Measurements from ENCODE around the gene PPP4C.
"Not testable (repeated sequence)": the region's sequence is repeated elsewhere in the genome, so short reads cannot be mapped to it uniquely, and the experiment has no call there.

PPP4C gene

GRCh38 chr16:30108059-30108850, 32.5 kb downstream of the PPP4C start:
- H3K4me1 ChIP-seq (ENCODE audit: insufficient read depth, low read length) = no peaks in the 10 kb centered on the region
- peaks cover 3% of the 10 kb centered on the region; the same call in 1 of the 2 replicates for H3K36me3 ChIP-seq (ENCODE audit: insufficient read depth, low read length)
- WGBS = 95% methylated on average over 14 of the region's 15 CpGs
- H3K4me3 ChIP-seq (ENCODE audit: low read length) = no peak overlapping the region
- no peak overlapping the region for H3K9ac ChIP-seq (ENCODE audit: low read depth, low read length)
- no peak overlapping the region for H3K27ac ChIP-seq (ENCODE audit: low read depth, low read length)
- H3K9me3 ChIP-seq (ENCODE audit: insufficient read depth, low read depth, low read length) = no peaks in the 10 kb centered on the region
- H3K27me3 ChIP-seq (ENCODE audit: insufficient read depth, low read length) = no peaks in the 10 kb centered on the region

- H3K27ac ChIP-seq (ENCODE audit: low read depth, low read length) = no peak overlapping the region
- H3K9me3 ChIP-seq (ENCODE audit: insufficient read depth, low read depth, low read length) = no peaks in the 10 kb centered on the region
- no peak overlapping the region for H3K4me3 ChIP-seq (ENCODE audit: low read length)
- H3K27me3 ChIP-seq (ENCODE audit: insufficient read depth, low read length) = no peaks in the 10 kb centered on the region
- H3K36me3 ChIP-seq (ENCODE audit: insufficient read depth, low read length) = peaks cover 3% of the 10 kb centered on the region; the same call in 1 of the 2 replicates
- no peak overlapping the region for H3K9ac ChIP-seq (ENCODE audit: low read depth, low read length)
- 76% methylated on average over 6 of the region's 7 CpGs for WGBS
- no peaks in the 10 kb centered on the region for H3K4me1 ChIP-seq (ENCODE audit: insufficient read depth, low read length)
Observed at GRCh38 chr16:30110661-30111060, 34.9 kb downstream of the PPP4C start.

GRCh38 chr16:30112197-30113030, 36.6 kb downstream of the PPP4C start:
- Histone ChIP-seq H3K9ac (ENCODE audit: low read depth, low read length) (no peak overlapping the region), H3K4me3 (ENCODE audit: low read length) (no peak overlapping the region)

GRCh38 chr16:30113031-30113710, 37.4 kb downstream of the PPP4C start, which contains the start of gene GDPD3:
Gene GDPD3 (minus strand): TSS chr16:30113537. CDS start chr16:30113478, 59 bp downstream.
- no peaks in the 10 kb centered on the region for H3K9me3 ChIP-seq (ENCODE audit: insufficient read depth, low read depth, low read length)
- no peaks in the 10 kb centered on the region for H3K27me3 ChIP-seq (ENCODE audit: insufficient read depth, low read length)
- H3K4me3 ChIP-seq (ENCODE audit: low read length) = no peak within 1 kb of the TSS
- peaks cover 20% of the 10 kb centered on the region for H3K36me3 ChIP-seq (ENCODE audit: insufficient read depth, low read length)
- no peak within 1 kb of the TSS for H3K27ac ChIP-seq (ENCODE audit: low read depth, low read length)
- WGBS = 88% methylated on average over 20 of the region's 20 CpGs
- H3K4me1 ChIP-seq (ENCODE audit: insufficient read depth, low read length) = no peaks in the 10 kb centered on the region
- no peak within 1 kb of the TSS for H3K9ac ChIP-seq (ENCODE audit: low read depth, low read length)

More at GRCh38 chr16:30112197-30113030, 36.6 kb downstream of the PPP4C start:
- Histone ChIP-seq H3K27me3 (ENCODE audit: insufficient read depth, low read length) (no peaks in the 10 kb centered on the region), H3K9me3 (ENCODE audit: insufficient read depth, low read depth, low read length) (no peaks in the 10 kb centered on the region), H3K4me1 (ENCODE audit: insufficient read depth, low read length) (no peaks in the 10 kb centered on the region), H3K36me3 (ENCODE audit: insufficient read depth, low read length) (peaks cover 12% of the 10 kb centered on the region), H3K27ac (ENCODE audit: low read depth, low read length) (no peak overlapping the region)
- whole genome bisulfite sequencing = 65% methylated on average over 29 of the region's 29 CpGs

GRCh38 chr16:30113711-30114333, 38.0 kb downstream of the PPP4C start:
- Histone ChIP-seq H3K27ac (ENCODE audit: low read depth, low read length) (no peak overlapping the region), H3K4me1 (ENCODE audit: insufficient read depth, low read length) (no peaks in the 10 kb centered on the region), H3K36me3 (ENCODE audit: insufficient read depth, low read length) (peaks cover 23% of the 10 kb centered on the region), H3K4me3 (ENCODE audit: low read length) (no peak overlapping the region), H3K9me3 (ENCODE audit: insufficient read depth, low read depth, low read length) (no peaks in the 10 kb centered on the region), H3K27me3 (ENCODE audit: insufficient read depth, low read length) (no peaks in the 10 kb centered on the region), H3K9ac (ENCODE audit: low read depth, low read length) (no peak overlapping the region)
- WGBS = 95% methylated on average over 19 of the region's 20 CpGs

GRCh38 chr16:30114411-30114810, 38.6 kb downstream of the PPP4C start:
- Histone ChIP-seq H3K27me3 (ENCODE audit: insufficient read depth, low read length) (no peaks in the 10 kb centered on the region), H3K9ac (ENCODE audit: low read depth, low read length) (no peak overlapping the region), H3K27ac (ENCODE audit: low read depth, low read length) (no peak overlapping the region), H3K36me3 (ENCODE audit: insufficient read depth, low read length) (peaks cover 27% of the 10 kb centered on the region), H3K9me3 (ENCODE audit: insufficient read depth, low read depth, low read length) (no peaks in the 10 kb centered on the region), H3K4me1 (ENCODE audit: insufficient read depth, low read length) (no peaks in the 10 kb centered on the region), H3K4me3 (ENCODE audit: low read length) (no peak overlapping the region)
- WGBS = 84% methylated on average over 9 of the region's 11 CpGs

GRCh38 chr16:30114833-30115232, 39.0 kb downstream of the PPP4C start:
- 95% methylated on average over 7 of the region's 7 CpGs for WGBS

GRCh38 chr16:30115238-30115637, 39.4 kb downstream of the PPP4C start:
- H3K4me3 ChIP-seq (ENCODE audit: low read length) = no peak overlapping the region
- H3K9me3 ChIP-seq (ENCODE audit: insufficient read depth, low read depth, low read length) = no peaks in the 10 kb centered on the region
- H3K27me3 ChIP-seq (ENCODE audit: insufficient read depth, low read length) = no peaks in the 10 kb centered on the region
- H3K27ac ChIP-seq (ENCODE audit: low read depth, low read length) = no peak overlapping the region
- H3K36me3 ChIP-seq (ENCODE audit: insufficient read depth, low read length) = peaks cover 30% of the 10 kb centered on the region
- H3K9ac ChIP-seq (ENCODE audit: low read depth, low read length) = no peak overlapping the region
- WGBS = 98% methylated on average over 7 of the region's 7 CpGs
- H3K4me1 ChIP-seq (ENCODE audit: insufficient read depth, low read length) = no peaks in the 10 kb centered on the region

More at GRCh38 chr16:30114833-30115232, 39.0 kb downstream of the PPP4C start:
- H3K27me3 ChIP-seq (ENCODE audit: insufficient read depth, low read length); H3K4me1 ChIP-seq (ENCODE audit: insufficient read depth, low read length); H3K27ac ChIP-seq (ENCODE audit: low read depth, low read length); H3K9me3 ChIP-seq (ENCODE audit: insufficient read depth, low read depth, low read length); H3K9ac ChIP-seq (ENCODE audit: low read depth, low read length); H3K4me3 ChIP-seq (ENCODE audit: low read length): not testable (repeated sequence)
- peaks cover 30% of the 10 kb centered on the region for H3K36me3 ChIP-seq (ENCODE audit: insufficient read depth, low read length)

- Histone ChIP-seq H3K36me3 (ENCODE audit: insufficient read depth, low read length) (peaks cover 30% of the 10 kb centered on the region), H3K4me3 (ENCODE audit: low read length) (no peak overlapping the region), H3K27me3 (ENCODE audit: insufficient read depth, low read length) (no peaks in the 10 kb centered on the region), H3K9ac (ENCODE audit: low read depth, low read length) (no peak overlapping the region), H3K9me3 (ENCODE audit: insufficient read depth, low read depth, low read length) (no peaks in the 10 kb centered on the region), H3K4me1 (ENCODE audit: insufficient read depth, low read length) (no peaks in the 10 kb centered on the region), H3K27ac (ENCODE audit: low read depth, low read length) (no peak overlapping the region)
- 94% methylated on average over 16 of the region's 16 CpGs for WGBS
Observed at GRCh38 chr16:30116291-30117207, 40.8 kb downstream of the PPP4C start.

GRCh38 chr16:30117768-30118167, 42.0 kb downstream of the PPP4C start:
- Histone ChIP-seq H3K27ac (ENCODE audit: low read depth, low read length) (no peak overlapping the region), H3K9ac (ENCODE audit: low read depth, low read length) (no peak overlapping the region), H3K4me1 (ENCODE audit: insufficient read depth, low read length) (no peaks in the 10 kb centered on the region), H3K9me3 (ENCODE audit: insufficient read depth, low read depth, low read length) (no peaks in the 10 kb centered on the region), H3K36me3 (ENCODE audit: insufficient read depth, low read length) (peaks cover 30% of the 10 kb centered on the region), H3K4me3 (ENCODE audit: low read length) (no peak overlapping the region), H3K27me3 (ENCODE audit: insufficient read depth, low read length) (no peaks in the 10 kb centered on the region)
- 97% methylated on average over 10 of the region's 10 CpGs for WGBS
